M059J (cell line): ENCODE results near the gene ZBTB48. TPM values are rescaled to one million over a fixed set of nuclear protein-coding genes. Genes with fewer than 3 reads are reported as not detected.
A peak's percentile ranks its signal among the peaks of the same experiment; 100 is the strongest.
"Not testable (repeated sequence)": the region's sequence is repeated elsewhere in the genome, so short reads cannot be mapped to it uniquely, and the experiment has no call there.

Source experiments
- DNase-seq: peaks from one replicate; pipeline ENCODE4 v3.0.0-alpha.2; 2012; ENCODE audit warnings: low read depth
- total RNA-seq: library from RNA; depleted of rRNA; stranded (reverse); fragments of >200 nt; shearing (Covaris generic); gene quantifications from 2 replicates; pipeline ENCODE4 v1.2.3, GENCODE V29; 2014; rRNA removed

Gene ZBTB48
- total RNA-seq, 1 experiment from 2014 or later, result 20.0 TPM

- DNase-seq, result no peak
Measured at GRCh38 chr1:6632588-6633514, 53.1 kb downstream of the ZBTB48 start.

- DNase-seq, result peak; percentile 33
Measured at GRCh38 chr1:6634371-6635052, 54.7 kb downstream of the ZBTB48 start.

GRCh38 chr1:6635161-6635909, 55.5 kb downstream of the ZBTB48 start:
- DNase-seq, result no peak

GRCh38 chr1:6635910-6636760, 56.3 kb downstream of the ZBTB48 start:
- DNase-seq, result no peak

- DNase-seq, result not testable (repeated sequence)
Measured at GRCh38 chr1:6636778-6637177, 57.0 kb downstream of the ZBTB48 start.

- DNase-seq, result no peak
Measured at GRCh38 chr1:6637770-6638169, 58.0 kb downstream of the ZBTB48 start.

GRCh38 chr1:6638226-6638625, 58.4 kb downstream of the ZBTB48 start:
- DNase-seq, result no peak

Other genes starting within 250 kb of the ZBTB48 start
- 102 and 113 TPM in 2 replicates for gene ACOT7, start 186.2 kb upstream of the ZBTB48 start, total RNA-seq
- gene HES2, start 160.1 kb upstream of the ZBTB48 start, total RNA-seq, result 0.47 and 1.0 TPM in 2 replicates
- 0.02 TPM in 1 of 2 replicates, not detected in the other for gene ESPN, start 155.2 kb upstream of the ZBTB48 start, total RNA-seq
- gene TNFRSF25, start 113.8 kb upstream of the ZBTB48 start, total RNA-seq, result 8.7 and 9.1 TPM in 2 replicates
- 3.9 and 11.2 TPM in 2 replicates for gene PLEKHG5, start 88.3 kb upstream of the ZBTB48 start, total RNA-seq
- 13.2 and 25.5 TPM in 2 replicates for gene NOL9, start 25.5 kb upstream of the ZBTB48 start, total RNA-seq
- gene TAS1R1, start 24.7 kb upstream of the ZBTB48 start, total RNA-seq, result 0.27 TPM in 1 of 2 replicates, not detected in the other
- gene KLHL21, start 22.9 kb downstream of the ZBTB48 start, total RNA-seq, result 14.4 and 32.2 TPM in 2 replicates
- 14.4 and 22.3 TPM in 2 replicates for gene PHF13, start 33.7 kb downstream of the ZBTB48 start, total RNA-seq
- 16.9 and 28.8 TPM in 2 replicates for gene THAP3, start 44.9 kb downstream of the ZBTB48 start, total RNA-seq
- 40.3 and 46.1 TPM in 2 replicates for gene DNAJC11, start 121.8 kb downstream of the ZBTB48 start, total RNA-seq
- 219 and 225 TPM in 2 replicates for gene CAMTA1, start 205.5 kb downstream of the ZBTB48 start, total RNA-seq